Stimulated activated CD4-positive, alpha-beta T cell treated with anti-CD3 and anti-CD28 coated beads, TNF-alpha, amount 100 ng/mL, for 24 hours (primary cell): Measurements from ENCODE around the gene SPDYE1.
"Not testable (repeated sequence)": the region's sequence is repeated elsewhere in the genome, so short reads cannot be mapped to it uniquely, and the experiment has no call there.

Source experiments
- DNase-seq, 3 experiments: peaks; one replicate each; pipeline ENCODE4 v3.0.0-alpha.2; 2020; ENCODE audit warnings: low read depth in 3 of 3

Gene SPDYE1

DNA sequence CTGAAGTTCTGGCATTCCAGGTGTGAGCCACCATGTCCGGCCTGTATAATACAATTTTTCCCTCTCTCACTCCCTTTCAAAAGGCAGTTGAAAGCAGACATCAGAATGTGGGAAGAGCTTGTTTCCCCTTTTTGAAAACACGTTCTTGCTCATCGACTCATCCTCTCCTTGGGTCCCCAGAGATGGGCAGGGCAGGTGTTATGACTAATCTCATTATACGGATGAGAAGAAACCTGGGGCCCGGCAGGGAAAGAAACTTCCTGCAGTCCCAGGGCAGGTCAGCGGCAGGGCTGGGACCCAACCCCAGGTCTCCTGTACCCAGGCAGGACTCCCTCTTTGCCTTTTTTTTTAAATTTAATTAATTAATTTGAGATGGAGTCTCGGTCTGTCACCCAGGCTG, 4.8 kb upstream of the SPDYE1 start:
- not testable (repeated sequence) for DNase-seq

DNA sequence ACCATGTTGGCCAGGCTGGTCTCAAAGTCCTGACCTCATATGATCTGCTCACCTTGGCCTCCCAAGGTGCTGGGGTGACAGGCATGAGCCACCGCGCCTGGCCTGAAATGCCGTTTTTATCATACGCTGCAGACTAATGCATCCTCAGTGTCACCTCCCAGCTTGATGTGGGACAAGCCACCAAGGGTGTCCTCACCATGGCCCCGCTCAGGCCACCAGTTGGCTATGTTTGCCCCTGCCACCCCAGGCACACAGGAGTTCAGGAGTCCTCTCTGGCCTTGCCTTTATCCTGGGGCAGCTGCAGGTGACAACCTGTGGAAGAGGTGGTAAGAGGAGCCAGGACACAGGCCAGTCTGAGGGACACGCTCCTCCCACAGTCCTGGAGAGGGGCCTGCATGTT, 3.0 kb upstream of the SPDYE1 start:
- DNase-seq, result not testable (repeated sequence)

DNA sequence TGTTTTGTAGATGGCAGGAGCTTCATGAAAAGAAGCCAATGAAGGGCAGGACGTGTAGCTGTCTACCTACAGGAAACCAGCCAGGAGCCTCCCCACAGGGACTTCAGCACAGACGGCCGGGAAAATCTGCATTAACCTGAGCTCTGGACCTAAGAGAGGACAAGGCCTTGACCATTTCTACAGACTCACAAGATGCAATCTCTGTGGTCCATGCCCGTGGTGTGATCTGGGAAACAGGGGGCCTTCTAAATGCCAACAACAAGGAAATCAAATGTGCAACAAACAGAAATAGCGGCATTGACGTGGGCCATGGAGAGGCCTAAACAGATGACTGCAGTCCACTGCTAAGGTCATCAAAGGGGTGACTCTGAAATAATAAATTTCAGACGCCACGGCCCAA, 14.4 kb downstream of the SPDYE1 start:
- not testable (repeated sequence) for DNase-seq

DNA sequence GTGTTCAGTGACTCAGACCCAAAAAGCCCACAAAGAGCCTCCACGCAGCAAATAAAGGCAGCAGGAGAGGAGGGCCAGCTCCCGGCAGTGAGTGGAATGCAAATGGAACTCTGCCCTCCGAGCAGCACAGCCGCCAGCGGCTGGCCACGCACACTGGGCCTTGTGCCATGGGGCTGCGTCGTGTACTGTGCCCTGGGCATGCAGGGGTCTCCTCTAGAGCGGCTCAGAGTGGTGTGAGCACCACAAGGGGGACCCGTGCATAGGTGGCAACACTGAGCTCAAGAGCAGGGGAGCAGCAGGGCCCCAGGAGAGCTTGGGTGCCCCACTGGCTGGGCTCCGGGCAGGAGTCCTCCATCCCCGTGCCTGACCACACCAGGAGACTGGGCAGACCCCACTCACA, 17.4 kb downstream of the SPDYE1 start:
- DNase-seq, result not testable (repeated sequence)

DNA sequence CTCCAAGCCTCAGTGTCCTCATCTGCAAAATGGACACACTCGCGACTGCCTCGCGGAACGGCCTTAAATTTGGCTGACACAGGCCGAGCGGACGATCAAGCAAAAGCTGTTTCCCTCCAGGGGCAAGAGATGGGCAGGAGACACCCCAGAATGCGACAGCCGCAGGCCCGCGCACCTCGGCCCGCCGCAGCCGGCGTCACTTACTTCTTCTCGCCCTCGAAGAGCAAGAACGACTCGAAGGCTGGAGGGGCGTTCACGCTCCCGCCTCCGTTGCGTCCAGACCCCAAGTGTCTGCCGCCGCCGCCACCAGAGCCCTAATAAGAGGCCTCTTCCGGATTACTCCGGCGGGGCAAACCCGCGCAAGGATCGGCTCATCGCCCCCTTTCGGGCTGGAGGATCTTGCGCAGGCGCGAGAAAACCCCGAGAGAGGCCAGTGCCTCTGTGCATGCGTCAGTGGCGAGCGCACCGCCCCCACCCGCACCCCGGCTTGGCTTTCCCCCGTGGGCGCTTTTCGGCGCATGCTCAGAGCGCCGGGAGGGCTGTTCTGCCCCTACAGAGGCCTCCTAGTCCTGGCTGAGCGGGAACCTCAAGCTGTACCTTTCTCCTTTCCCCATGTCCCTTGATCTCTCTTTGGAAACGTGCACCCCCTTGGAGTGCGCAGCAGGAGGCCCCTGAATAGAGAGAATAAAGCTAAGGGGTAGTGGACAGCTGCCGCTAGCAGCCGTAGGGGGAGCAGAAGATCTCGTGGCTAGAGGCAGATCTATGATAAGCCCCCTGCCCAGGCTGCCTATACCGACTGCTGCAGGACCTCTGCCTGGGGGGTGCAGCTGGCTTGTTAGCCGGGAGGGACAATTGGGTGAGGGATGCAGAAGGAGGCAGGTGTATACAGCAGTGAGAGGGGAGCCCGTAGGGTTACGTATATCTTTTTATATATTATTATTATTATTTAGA, 21.4 kb downstream of the SPDYE1 start:
- peak; percentile 98 to 99 (median 98) for DNase-seq

DNA sequence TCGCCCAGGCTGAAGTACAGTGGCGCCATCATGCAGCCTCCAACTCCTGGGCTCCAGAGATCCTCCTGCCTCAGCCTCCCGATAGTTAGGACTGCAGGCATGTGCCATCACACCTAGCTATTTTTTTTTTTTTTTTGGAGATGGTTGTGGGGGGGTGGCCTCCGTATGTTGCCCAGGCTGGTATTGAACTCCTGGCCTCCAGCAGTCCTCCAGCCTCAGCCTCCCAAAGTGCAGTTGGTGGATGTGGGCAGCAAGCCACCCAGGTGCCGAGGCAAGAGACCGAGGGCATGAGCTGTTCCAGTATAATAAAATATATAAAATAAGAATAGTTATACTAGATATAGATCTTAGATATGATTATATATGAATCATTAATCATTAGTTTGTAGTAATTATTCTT, 22.1 kb downstream of the SPDYE1 start:
- DNase-seq, result not testable (repeated sequence)

DNA sequence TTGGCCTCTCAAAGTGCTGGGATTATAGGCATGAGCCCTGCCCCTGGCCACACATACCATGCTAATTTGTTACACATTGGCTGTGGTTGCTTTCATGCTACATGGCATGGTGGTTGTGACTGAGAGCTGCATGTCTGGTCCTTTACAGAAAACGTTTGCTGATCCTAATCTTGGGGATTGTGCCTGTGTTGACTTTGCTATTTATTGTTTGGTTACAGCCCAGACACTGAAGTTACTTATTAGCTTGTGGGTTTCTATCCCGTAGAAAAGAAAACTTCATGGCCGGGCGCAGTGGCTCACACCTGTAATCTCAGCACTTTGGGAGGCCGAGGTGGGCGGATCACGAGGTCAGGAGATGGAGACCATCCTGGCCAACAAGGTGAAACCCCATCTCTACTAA, 24.4 kb downstream of the SPDYE1 start:
- DNase-seq, result not testable (repeated sequence)

DNA sequence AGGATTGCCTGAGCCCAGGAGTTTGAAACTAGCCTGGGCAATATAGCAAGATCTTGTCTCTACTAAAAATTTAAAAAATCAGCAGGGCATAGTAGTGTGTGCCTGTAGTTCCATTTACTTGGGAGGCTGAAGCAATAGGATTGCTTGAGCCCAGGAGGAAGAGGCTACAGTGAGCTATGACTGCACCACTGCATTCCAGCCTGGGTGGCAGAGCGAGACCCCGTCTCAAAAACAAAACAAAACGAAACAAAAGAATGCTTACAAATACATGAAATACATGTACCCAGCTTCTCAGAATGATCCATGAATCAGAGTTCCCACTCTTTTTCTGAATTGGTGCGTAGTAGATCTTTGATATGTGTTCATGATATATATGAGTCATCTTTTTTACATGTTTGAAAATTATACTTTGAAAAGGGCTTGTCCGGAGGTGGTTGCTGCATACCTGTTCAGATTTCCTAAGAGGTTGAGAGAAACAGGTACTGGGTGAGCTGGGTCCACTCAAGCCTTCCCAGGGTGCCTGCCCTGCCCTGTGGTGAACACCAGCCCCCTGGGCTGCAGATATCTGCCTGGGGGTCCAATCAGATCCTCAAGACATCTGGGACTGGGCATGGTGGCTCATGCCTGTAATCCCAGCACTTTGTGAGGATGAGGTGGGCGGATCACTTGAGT, 25.2 kb downstream of the SPDYE1 start:
- not testable (repeated sequence) for DNase-seq

DNA sequence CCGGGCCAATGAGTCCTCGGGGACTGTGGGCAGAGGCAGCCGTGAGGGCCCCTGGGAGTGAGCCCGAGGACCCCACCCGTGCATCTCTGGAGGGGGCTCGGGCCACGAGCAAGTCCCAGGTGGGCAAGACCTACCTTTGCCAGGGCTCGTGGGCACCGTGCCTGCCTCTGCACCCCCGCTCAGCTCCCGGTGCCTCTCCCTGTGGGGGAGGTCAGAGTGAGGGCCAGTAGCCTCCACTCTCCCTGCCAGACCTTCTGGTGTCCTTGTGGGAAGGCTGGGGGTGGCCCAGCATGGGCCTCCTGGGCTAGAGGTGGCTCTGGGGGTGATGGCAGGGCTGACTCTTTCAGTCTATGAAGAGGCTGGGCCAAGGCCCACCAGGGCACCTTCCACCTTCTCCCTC, 31.7 kb downstream of the SPDYE1 start:
- not testable (repeated sequence) for DNase-seq

DNA sequence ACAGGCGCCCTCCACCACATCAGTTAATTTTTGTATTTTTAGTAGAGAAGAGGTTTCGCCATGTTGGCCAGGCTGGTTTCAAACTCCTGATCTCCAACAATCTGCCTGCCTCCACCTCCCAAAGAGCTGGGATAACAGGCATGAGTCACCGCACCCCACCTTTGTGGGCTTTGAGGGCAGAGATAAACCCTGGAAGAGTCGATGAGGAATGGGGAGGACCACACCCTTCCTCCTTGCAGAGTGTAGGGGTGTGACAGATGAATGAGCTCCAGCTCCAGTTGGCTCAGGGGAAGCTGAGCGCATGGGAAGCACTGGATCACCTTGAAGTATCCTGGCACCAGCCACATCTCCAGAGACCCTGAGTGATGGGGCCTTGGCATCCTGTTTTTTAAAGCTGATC, 32.3 kb downstream of the SPDYE1 start:
- not testable (repeated sequence) for DNase-seq

DNA sequence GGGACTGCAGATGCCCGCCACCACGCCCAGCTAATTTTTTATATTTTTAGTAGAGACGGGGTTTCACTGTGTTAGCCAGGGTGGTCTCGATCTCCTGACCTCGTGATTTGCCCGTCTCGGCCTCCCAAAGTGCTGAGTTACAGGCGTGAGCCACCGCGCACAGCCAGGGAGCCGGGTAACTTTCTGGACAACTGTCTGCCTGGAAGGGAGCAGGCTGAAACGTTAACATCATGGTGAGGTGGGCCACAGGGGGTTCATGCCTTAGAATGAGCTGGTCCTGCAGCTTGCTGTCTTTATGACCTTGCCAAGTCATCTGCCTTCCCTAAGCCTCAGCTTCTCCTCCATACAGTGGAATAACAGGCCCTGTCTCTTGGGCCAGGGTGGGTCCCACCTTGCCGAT, 33.6 kb downstream of the SPDYE1 start:
- not testable (repeated sequence) for DNase-seq

DNA sequence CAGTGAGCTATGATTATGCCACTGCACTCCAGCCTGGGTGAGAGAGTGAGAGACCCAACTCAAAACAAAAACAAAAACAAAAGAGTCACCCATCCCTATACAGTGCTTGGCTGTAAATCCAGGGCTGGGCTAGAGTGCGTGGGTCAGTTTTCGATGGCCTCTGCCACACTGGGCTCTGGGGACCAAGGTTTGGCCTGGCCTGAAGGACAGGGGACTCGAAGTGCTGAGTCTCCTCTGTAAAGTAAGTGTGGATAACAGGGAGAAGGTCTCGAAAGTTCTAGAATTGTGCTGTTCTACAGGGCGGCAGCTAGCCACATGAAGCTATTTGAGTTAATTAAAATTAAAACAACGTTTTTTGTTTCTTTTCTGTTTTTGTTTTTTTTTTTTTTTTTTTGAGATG, 34.3 kb downstream of the SPDYE1 start:
- not testable (repeated sequence) for DNase-seq

DNA sequence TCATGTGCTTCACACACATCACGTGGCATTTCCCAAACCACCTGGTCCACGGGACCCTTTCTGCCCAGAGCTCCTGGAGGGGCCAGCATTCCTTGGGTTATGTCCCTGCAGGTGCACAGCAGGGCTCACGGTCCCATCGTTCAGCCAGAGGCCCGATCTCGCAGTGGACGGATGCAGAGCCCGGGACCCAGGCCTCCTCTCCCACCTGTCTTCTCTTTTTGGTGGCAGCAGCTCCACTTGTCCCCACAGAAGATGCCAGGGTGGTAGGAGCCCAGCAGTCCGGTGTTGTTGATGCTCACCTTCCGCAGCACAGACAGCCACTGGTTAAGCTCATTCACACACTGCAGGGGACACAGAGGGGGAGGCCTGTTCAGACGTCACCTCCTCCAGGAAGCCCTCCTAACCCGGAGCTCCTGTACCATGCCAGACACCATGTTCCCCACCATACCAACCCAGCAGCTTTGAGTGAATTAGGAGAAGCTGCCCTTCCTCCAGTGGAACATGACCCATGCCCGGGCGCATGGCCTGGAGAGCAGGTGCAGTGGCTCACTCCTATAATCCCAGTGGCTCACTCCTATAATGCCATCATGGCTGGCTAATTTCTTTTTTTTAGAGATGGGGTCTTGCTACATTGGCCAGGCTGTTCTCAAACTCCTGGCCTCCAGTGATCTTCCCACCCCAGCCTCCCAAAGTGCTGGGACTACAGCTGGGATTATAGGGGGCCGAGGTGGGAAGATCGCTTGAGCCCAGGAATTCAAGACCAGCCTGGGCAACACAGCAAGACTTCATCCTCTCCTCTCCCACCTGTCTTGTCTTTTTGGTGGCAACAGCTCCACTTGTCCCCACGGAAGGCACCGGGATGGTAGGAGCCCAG, 36.5 kb downstream of the SPDYE1 start:
- not testable (repeated sequence) for DNase-seq

DNA sequence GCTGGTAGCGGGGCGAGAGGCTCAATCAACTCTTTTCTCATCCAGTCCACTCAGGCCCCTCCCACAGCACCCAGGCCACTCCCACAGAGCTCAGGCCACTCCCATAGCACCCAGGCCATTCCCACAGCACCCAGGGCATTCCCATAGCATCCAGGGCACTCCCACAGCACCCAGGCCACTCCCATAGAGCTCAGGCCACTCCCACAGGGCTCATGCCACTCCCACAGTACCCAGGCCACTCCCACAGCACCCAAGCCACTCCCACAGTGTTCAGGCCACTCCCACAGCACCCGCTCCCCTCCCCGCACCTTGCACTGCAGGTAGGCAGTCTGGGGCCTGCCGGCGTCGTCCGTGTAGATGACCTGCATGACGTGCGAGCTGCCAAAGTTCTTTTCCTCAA, 38.7 kb downstream of the SPDYE1 start:
- peak in 1 of 3 experiments; percentile 43 for DNase-seq

DNA sequence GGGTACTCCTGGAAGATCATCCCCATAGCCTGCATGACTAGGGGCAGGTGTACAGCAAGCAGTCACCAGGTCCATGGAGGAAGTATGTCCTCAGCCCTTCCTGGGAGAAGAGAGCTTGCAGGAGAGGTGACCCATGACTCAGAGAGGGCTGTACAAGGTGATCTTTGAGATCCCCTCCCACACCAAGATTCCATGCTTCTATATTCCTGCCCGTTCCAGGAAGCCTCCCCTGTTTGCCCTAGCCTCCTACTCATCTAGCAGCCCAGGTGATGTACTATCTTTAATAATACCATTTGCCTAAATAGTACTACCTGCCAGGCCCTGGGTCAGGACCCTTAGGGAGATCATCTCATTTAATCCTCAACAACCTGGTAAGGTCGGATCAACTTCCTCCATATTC, 40.3 kb downstream of the SPDYE1 start:
- not testable (repeated sequence) for DNase-seq

DNA sequence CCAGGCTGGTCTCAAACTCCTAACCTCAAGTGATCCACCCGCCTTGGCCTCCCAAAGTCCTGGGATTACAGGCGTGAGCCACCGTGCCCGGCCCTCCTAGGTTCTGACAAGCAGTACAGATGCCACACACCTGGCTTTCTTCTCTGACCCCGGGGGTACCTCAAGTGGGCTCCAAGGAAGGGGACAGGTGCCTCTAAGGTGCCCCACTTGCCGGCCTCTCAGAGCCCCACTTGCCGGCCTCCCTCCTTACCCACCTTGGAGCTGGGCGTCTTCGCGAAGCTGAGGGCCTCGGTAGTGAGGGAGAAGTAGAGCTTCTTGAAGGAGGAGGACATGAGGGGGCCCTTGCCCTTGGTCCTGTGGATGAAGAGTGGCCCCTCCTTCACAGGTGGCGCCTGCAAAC, 40.9 kb downstream of the SPDYE1 start:
- not testable (repeated sequence) for DNase-seq

DNA sequence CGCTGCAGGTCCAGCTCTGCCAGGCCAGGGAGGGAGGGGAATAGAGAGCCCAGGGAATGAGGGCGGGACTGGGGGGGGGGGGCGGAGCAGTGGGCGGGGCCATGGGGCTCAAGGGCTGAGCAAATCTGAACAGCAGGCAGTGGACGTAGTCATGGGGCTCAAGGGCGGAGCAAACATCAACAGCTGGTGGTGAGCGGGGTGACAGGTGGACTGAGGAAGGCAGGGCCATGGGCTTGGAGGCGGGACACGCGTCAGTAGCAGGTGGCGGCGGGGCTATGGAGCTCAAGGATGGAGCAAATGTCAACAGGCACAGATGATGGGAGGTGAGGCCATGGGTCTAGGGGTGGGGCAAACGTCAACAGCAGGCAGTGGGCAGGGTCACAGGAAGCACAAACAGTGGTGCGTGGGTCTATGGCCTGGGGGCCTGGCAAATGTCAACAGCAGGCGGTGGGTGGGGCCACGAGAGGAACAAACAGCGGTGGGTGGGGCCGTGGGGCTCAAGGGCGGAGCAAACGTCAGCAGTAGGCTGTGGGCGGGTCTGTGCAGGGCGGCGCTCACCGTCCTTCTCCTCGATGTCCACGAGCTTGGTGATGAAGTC, 41.4 kb downstream of the SPDYE1 start:
- peak; percentile 45 to 78 (median 63) for DNase-seq

DNA sequence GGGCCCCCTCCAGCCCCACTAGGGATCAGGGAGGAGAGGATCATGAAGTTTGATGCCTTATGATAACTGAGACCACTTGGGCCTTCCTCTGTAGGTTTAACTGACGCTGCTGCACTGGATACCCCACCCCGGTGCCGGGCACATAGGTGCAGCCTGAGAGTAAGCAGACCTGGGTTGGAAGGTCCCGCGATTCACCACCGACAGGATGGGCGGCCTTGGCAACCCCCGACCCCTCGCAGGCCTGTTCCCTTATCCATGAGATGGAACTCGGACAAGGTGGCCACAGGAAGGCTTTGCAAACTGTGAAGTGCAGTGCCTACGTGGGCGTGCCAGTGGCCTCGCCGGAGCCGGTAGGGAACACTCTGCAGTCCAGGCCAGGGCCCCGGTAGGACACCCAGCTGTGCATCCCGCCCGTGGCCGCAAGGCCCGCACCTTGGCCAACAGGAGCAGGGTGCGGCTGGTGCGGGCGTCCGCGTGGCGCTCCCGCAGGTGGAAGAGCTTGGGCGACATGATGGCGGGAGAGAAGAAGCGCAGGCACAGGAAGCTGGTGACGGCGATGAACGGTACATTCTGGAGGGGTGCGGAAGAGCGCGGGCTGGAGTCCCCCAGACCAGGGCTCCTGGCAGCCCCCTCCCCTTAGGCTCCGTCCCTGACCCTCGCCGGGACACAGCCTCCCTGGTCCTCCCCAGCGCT, 42.2 kb downstream of the SPDYE1 start:
- DNase-seq, result not testable (repeated sequence)

DNA sequence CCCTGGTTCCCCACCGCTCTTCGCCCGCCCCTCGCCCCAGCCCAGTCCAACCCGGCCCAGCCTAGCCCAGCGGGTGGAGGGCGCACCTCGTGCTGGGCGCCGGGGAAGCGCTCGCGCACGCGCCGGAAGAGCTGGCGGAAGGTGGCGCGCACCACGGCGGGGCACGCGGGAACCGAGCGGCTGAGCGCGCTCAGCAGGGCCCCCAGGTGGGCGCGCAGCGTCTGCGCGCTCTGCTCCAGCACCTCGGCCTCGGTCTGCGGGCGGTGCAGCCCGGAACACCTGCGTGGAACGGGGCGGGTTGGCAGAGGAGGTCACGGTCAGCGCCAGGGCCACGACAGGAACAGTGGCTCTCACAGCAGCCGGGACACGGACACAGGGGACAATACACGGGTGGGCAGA, 42.8 kb downstream of the SPDYE1 start:
- DNase-seq, result peak in 2 of 3 experiments; percentile 36 to 56

DNA sequence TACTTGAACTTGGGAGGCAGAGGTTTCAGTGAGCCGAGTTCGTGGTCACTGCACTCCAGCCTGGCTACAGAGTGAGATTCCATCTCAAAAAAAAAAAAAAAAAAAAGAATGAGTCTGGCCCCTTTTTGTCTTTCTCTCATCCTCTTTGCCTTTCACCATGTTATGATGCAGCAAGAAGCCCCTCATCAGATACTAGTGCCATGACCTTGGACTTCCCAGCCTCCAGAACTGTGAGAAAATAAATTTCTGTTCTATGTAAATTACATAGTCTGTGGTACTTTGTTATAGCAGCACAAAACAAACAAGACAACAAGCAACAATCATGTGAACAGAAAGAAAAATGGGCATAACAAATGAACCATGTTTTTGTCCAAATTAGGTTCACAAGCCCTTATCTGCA, 44.5 kb downstream of the SPDYE1 start:
- DNase-seq, result no peak

DNA sequence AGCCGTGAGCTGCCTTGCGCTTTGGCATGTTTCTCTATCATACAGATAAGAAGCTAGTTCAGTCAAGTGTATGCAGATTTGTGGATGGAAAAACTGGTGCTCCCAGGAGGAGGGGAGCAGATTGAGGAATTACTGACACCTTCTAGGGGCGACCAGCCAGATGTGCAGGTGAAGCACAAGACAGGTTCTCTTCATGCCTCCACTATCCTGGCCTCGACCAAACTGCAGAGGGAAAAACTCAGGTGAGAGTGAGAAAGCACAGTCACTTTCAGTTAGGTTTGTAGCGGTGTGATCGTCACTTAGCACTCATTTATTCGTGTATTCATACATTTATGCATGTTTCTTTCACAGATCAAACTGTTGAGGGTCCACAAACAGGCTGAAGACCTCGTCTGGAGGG, 46.2 kb downstream of the SPDYE1 start:
- no peak for DNase-seq
